ENCODE measurements around the gene SLCO4A1.

DNA sequence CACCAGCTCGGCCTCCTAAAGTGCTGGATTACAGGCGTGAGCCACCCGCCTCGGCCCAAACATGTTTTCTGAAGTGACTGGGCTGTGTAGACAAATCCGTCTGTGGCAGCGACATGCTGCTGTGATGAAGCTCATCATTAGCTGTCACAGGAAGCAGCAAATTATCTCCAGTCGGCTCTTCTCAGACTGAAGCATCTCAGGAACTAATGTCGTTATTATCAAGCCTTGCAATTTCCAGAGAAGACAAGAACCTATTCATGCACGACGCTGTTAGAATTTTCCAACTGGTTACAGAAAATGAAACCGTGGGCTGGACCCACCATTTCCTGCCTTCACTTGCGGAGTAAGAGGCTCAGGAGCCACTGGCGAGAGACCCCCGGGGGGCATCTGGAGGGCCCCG is 49.2 kb downstream of the SLCO4A1 start:
- no peak for TF ChIP-seq POLR2A (IDR thresholded peaks at IDR 0.05)
- TF ChIP-seq, protein P1, sequence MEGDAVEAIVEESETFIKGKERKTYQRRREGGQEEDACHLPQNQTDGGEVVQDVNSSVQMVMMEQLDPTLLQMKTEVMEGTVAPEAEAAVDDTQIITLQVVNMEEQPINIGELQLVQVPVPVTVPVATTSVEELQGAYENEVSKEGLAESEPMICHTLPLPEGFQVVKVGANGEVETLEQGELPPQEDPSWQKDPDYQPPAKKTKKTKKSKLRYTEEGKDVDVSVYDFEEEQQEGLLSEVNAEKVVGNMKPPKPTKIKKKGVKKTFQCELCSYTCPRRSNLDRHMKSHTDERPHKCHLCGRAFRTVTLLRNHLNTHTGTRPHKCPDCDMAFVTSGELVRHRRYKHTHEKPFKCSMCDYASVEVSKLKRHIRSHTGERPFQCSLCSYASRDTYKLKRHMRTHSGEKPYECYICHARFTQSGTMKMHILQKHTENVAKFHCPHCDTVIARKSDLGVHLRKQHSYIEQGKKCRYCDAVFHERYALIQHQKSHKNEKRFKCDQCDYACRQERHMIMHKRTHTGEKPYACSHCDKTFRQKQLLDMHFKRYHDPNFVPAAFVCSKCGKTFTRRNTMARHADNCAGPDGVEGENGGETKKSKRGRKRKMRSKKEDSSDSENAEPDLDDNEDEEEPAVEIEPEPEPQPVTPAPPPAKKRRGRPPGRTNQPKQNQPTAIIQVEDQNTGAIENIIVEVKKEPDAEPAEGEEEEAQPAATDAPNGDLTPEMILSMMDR (IDR thresholded peaks at IDR 0.05): no peak
